Heart left ventricle (tissue), 16 donors: ENCODE measurements around the gene TPRX1. TPM values are rescaled to one million over a fixed set of nuclear protein-coding genes. Genes with fewer than 3 reads are reported as not detected.
A peak's percentile ranks its signal among the peaks of the same experiment; 100 is the strongest.
"Not testable (repeated sequence)": the region's sequence is repeated elsewhere in the genome, so short reads cannot be mapped to it uniquely, and the experiment has no call there.

Source experiments
- ATAC-seq, 4 donors: fragments of 200-7000 bp; cut with Tn5 transposase; one replicate each; pipeline ENCODE4 v1.9.1; 2020 to 2022; ENCODE audit warnings: moderate library complexity in 4 of 4, mild to moderate bottlenecking in 3 of 4, moderate number of reproducible peaks in 1 of 4
- DNase-seq, 5 donors: peaks; one replicate each; pipeline ENCODE4 v3.0.0-alpha.2; 2020
- H3K27ac ChIP-seq, 12 donors: fragments of 200-600 bp; sonication (generic) in 4 of 12; one replicate each; pipeline versions ENCODE4 v1.5.0 to v1.8.0; 2016 to 2022; ENCODE audit warnings: mild to moderate bottlenecking in 2 of 12
- H3K27me3 ChIP-seq, 9 donors: fragments of 200-600 bp; sonication (generic) in 2 of 9; one replicate each; pipeline versions ENCODE4 v1.5.1 to v1.8.0; 2016 to 2022; ENCODE audit warnings: mild to moderate bottlenecking in 3 of 9
- H3K36me3 ChIP-seq, 9 donors: fragments of 200-600 bp; sonication (generic) in 2 of 9; one replicate each; pipeline versions ENCODE4 v1.5.0 to v1.8.0; 2018 to 2022; ENCODE audit warnings: mild to moderate bottlenecking in 2 of 9
- H3K4me1 ChIP-seq, 12 donors: fragments of 200-600 bp; sonication (generic) in 4 of 12; one replicate each; pipeline versions ENCODE4 v1.5.0 to v1.8.0; 2016 to 2022; ENCODE audit warnings: mild to moderate bottlenecking in 3 of 12
- H3K4me3 ChIP-seq, 12 donors: fragments of 200-600 bp; sonication (generic) in 4 of 12; one replicate each; pipeline versions ENCODE4 v1.5.0 to v1.8.0; 2017 to 2022; ENCODE audit warnings: mild to moderate bottlenecking in 9 of 12, moderate library complexity in 4 of 12
- H3K9me3 ChIP-seq, 12 donors: fragments of 200-600 bp; sonication (generic) in 4 of 12; one replicate each; pipeline versions ENCODE4 v1.5.0 to v1.8.0; 2016 to 2022; ENCODE audit warnings: mild to moderate bottlenecking in 1 of 12
- POLR2A ChIP-seq, 2 donors: fragments of 450-650 bp; IDR thresholded peaks; one replicate each; pipeline ENCODE4 v1.6.1; 2017; ENCODE audit warnings: antibody characterized with exemption in 2 of 2, mild to moderate bottlenecking in 2 of 2, moderate library complexity in 2 of 2
- WGBS, 4 donors: extraction: QIAGEN DNeasy Blood & Tissue Kit in 2 of 4; methylation state at CpG; one replicate each; pipeline versions ENCODE4 v1.1.5 to v1.1.7; 2013 to 2018; 5-methylcytosine and 5-hydroxymethylcytosine counted together
- intact Hi-C, 10 donors: fragments of 100-400 bp; cut with DNase I; formaldehyde crosslinking; loops; one replicate each; pipeline versions ENCODE4 v1.11.1 to v1.14.2; 2022
- polyA plus RNA-seq, 2 donors: library from polyadenylated mRNA; stranded (reverse); fragments of 200-250 nt; gene quantifications; one replicate each; pipeline ENCODE4 v1.2.3, GENCODE V29; 2013
- total RNA-seq, 9 donors: library from RNA; depleted of rRNA in 2 of 9; stranded (reverse); fragments of >200 nt in 2 of 9; fragmentation: NEBNext Ultra II Directional in 3 of 9; extraction: Animal tissue kit (Norgen Biotek cat#: 25700) in 3 of 9; gene quantifications; one replicate each; pipeline versions ENCODE4 v1.1.0 to v1.2.4, GENCODE V29; 2016 to 2023
- TF ChIP-seq, protein P1 (sequence below), 12 donors: fragments of 200-600 bp; sonication (generic) in 4 of 12; IDR thresholded peaks; one replicate each; pipeline versions ENCODE4 v1.5.0 to v1.8.0; 2018 to 2022; ENCODE audit warnings: antibody characterized with exemption in 12 of 12, mild to moderate bottlenecking in 5 of 12
- donor health status: ischemic (EF 13 %, LVEDD 7.1; RV severe dilation, severe dysfunction).
- donor health status: healthy with polysubstance abuse.
- donor health status: DM: no; HTN: yes; CAD: no.
- donor health status: DM: no; HTN: no; CAD: no.
- donor health status: ischemic (EF 25% LVEDD 6.9; RV normal size, moderate dysfunction).
- donor health status: ischemic (EF 25% LVEDD 5.7; RV mildly dilated, moderate dysfunction).
- donor health status: healthy.
- donor health status: DM: yes; HTN: yes; CAD: no.
- donor health status: ischemic (EF 35%, LVEDD 5.7; RV mildly dilated, moderate dysfunction).
- donor health status: nonischemic (EF 11% LVEDD 7.7; RV severe dilation, severe dysfunction).
- donor health status: DM: yes; HTN: yes; CAD: no.
- donor health status: PGD.
- donor health status: ischemic (EF 29% LVEDD 5.4; RV normal size, mild dysfunction).
- donor health status: nonischemic (EF 23%, LVEDD 6.1; RV moderate dilation, normal function).

The TPRX1 gene
- total and polyA plus RNA-seq, 11 donors = not detected

GRCh38 chr19:47813304-47813994 is 9.1 kb upstream of the TPRX1 start:
- 36 to 63% (median 42%) methylated on average over 10 to 17 of the region's 17 CpGs for WGBS, 4 donors
- TF ChIP-seq, protein P1, sequence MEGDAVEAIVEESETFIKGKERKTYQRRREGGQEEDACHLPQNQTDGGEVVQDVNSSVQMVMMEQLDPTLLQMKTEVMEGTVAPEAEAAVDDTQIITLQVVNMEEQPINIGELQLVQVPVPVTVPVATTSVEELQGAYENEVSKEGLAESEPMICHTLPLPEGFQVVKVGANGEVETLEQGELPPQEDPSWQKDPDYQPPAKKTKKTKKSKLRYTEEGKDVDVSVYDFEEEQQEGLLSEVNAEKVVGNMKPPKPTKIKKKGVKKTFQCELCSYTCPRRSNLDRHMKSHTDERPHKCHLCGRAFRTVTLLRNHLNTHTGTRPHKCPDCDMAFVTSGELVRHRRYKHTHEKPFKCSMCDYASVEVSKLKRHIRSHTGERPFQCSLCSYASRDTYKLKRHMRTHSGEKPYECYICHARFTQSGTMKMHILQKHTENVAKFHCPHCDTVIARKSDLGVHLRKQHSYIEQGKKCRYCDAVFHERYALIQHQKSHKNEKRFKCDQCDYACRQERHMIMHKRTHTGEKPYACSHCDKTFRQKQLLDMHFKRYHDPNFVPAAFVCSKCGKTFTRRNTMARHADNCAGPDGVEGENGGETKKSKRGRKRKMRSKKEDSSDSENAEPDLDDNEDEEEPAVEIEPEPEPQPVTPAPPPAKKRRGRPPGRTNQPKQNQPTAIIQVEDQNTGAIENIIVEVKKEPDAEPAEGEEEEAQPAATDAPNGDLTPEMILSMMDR (IDR thresholded peaks at IDR 0.05) = peak; percentile 40 to 61 (median 54)
- no peak for TF ChIP-seq POLR2A (IDR thresholded peaks at IDR 0.05)
- DNase-seq = peak; percentile 54 to 88 (median 69)
- Histone ChIP-seq H3K4me1 (no peaks in the 10 kb centered on the region), H3K36me3 (no peaks in the 10 kb centered on the region), H3K27ac (no peak overlapping the region), H3K9me3 (no peaks in the 10 kb centered on the region), H3K27me3 (peaks cover 0 to 13% (median 0%) of the 10 kb centered on the region in 9 donors), H3K4me3 (no peak overlapping the region)
- ATAC-seq = peak; percentile 32 to 80 (median 62)
- intact Hi-C loops = loop anchor here in 1 of 10 donors (5.0 kb wide), 1 partner anchor 49 kb away; no protein-coding TSS in a partner anchor

- ATAC-seq (no peak), DNase-seq (no peak)
- 73 to 82% (median 79%) methylated on average over 6 of the region's 6 CpGs for WGBS, 4 donors
- no peak for TF ChIP-seq POLR2A (IDR thresholded peaks at IDR 0.05)
- TF ChIP-seq, protein P1 (IDR thresholded peaks at IDR 0.05) = no peak
- Histone ChIP-seq H3K4me1 (no peaks in the 10 kb centered on the region), H3K4me3 (no peak overlapping the region), H3K27ac (no peak overlapping the region), H3K27me3 (no peaks in the 10 kb centered on the region), H3K9me3 (peaks cover 0 to 2% (median 0%) of the 10 kb centered on the region in 12 donors), H3K36me3 (no peaks in the 10 kb centered on the region)
- intact Hi-C loops = no loop called here
Measured at GRCh38 chr19:47806435-47806834, 2.1 kb upstream of the TPRX1 start.

GRCh38 chr19:47805313-47805712 is 962 bp upstream of the TPRX1 start:
- Histone ChIP-seq H3K4me3 (no peak overlapping the region), H3K27me3 (no peaks in the 10 kb centered on the region), H3K9me3 (peaks cover 0 to 8% (median 0%) of the 10 kb centered on the region in 12 donors), H3K27ac (no peak overlapping the region), H3K36me3 (no peaks in the 10 kb centered on the region), H3K4me1 (no peaks in the 10 kb centered on the region)
- intact Hi-C loops = no loop called here
- no peak for DNase-seq
- TF ChIP-seq POLR2A (IDR thresholded peaks at IDR 0.05) = no peak
- TF ChIP-seq, protein P1 (IDR thresholded peaks at IDR 0.05) = no peak
- 84 to 89% (median 86%) methylated on average over 10 of the region's 10 CpGs for WGBS, 4 donors
- ATAC-seq = no peak

GRCh38 chr19:47803671-47804070 is 680 bp downstream of the TPRX1 start:
- DNase-seq, H3K36me3 ChIP-seq, H3K27me3 ChIP-seq, intact Hi-C loops, H3K4me1 ChIP-seq, ATAC-seq, H3K4me3 ChIP-seq, H3K27ac ChIP-seq, H3K9me3 ChIP-seq: not testable (repeated sequence)
- 83 to 88% methylated on average over 11 to 12 of the region's 12 CpGs; no CpG with 5 or more reads in 2 of the 4 donors for WGBS, 4 donors

DNA sequence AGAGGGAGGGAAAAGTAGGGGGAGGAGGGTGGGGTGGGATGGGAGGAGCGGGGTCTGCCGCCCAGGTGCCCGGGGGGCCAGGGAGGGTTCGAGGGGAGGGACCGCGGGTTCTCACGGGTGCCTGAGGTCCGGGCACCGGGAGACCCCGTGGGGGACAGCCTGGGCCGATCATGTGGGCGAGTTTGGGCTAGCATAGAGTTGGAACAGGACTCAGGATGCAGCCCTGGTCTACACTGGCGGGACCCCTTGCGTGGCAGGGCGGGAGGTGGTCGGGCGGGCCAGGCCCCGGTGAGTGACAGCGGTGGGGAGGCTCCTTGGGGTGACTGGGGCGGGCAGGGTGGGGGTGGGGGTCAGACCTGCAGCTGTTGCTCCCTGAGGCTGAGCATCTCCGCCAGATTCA is 1.2 kb downstream of the TPRX1 start:
- DNase-seq, H3K4me3 ChIP-seq, ATAC-seq, H3K27me3 ChIP-seq, H3K36me3 ChIP-seq, intact Hi-C loops, H3K27ac ChIP-seq, H3K4me1 ChIP-seq, H3K9me3 ChIP-seq: not testable (repeated sequence)
- WGBS, 4 donors = 70 to 87% (median 76%) methylated on average over 7 to 21 of the region's 21 CpGs
